ENCODE measurements around the gene TXNDC16.
"Not testable (repeated sequence)": the region's sequence is repeated elsewhere in the genome, so short reads cannot be mapped to it uniquely, and the experiment has no call there.

The TXNDC16 gene

DNA sequence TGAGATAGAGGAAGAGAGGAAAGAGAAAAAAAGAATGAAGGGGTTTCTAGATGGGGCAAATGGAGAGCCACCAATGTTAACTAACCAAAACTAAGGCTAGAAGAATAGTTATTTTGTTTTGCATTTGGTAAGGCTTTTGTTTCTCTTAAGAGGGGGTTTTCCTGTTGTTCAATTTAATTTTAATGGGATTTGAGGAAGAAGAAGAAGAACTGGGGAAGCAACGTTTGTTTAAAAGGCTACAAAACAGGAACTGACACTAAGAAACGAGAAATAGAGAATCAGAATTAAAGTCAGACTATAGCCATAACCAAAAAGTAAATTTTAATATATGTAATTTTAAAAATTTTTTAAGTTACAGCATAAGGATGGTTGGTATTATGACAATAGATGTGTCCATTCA lies 13.7 kb downstream of the TXNDC16 start:
- no peak for DNase-seq (ENCODE audit: low read depth)

DNA sequence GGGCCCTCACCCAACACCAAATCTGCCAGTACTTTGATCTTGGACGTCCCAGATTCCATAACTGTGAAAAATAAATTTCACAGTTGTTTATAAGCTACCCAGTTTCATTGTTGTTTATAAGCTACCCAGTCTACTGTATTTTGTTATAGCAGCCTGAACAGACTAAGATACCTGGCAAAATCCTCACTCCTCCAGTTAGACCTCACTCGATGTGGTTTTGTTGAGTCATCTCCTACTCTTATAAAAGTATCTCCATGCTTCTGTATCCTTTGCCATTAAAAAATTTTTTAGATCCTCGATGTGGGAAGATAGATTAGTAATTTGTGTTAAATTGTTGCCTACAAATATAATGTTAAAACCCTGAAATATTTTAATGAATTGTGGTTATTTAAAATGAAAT lies 16.0 kb downstream of the TXNDC16 start:
- DNase-seq (ENCODE audit: low read depth) = no peak

DNA sequence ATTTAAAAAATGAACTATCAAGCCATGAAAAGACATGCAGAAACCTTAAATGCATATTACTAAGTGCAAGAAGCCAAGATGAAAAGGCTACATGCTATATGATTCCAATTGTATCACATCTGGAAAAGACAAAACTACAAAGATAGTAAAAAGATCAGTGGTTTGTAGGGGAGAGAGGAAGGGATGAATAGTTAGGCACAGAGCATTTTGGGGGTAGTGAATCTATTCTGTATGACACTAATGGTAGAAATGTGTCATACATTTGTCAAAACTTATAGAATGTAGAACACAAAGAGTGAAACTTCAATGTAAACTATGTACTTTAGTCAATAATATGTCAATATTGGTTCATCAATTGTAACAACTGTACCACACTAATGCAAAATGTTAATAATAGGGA lies 20.8 kb downstream of the TXNDC16 start:
- no peak for DNase-seq (ENCODE audit: low read depth)

DNA sequence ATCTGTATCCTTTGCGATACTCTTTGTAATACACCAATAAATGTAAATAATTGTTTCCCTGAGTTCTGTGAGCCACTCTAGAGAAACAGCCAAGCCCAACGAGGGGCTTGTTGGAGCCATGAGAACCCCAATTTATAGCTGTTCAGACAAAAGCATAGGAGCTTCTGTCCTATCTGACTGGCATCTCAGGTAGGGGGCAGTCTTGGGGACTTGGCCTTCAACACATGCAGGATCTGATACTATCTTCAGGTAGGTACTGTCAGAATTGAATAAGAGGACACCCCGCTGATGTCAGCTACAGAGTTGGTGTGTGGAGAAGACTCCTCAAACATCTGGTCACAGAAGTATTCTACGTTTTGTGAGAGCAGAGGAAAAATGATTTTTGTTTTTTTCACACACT lies 25.3 kb downstream of the TXNDC16 start:
- DNase-seq (ENCODE audit: low read depth) = no peak

DNA sequence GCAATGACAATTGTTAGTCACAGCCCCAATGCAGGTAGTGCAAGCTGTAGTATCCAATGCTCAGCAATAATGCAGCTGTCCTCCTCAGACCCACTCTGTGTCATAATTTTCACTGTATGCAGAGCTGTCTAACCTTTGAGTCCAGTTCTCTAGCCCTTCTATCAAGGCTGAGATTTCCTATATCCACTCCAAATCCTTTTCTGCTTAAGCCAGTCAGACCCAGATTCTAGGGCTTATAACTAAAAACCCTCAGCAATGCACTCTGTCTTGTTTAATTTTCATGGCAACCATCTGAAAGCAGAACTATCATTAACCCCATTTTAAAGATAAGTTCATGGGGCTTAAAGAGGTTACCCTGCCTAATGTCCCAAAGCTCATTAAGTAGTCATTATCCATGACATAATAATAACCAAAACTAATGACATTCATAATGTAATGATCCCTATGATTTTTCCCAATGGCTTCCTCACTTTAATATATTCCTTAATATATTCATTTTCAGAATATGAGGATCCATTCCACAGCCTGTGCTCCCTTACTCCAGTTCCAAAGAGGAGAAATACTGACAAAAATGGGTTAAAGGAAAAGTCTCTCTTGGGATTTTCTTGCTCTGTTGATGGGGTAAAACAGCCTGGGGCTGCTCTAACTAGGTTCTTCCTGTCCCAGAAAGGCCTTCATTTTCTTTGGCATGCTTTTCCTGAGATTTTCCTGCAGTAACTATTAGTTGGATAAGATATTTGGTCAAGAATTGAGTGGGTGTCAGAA lies 29.5 kb downstream of the TXNDC16 start:
- no peak for DNase-seq (ENCODE audit: low read depth)

DNA sequence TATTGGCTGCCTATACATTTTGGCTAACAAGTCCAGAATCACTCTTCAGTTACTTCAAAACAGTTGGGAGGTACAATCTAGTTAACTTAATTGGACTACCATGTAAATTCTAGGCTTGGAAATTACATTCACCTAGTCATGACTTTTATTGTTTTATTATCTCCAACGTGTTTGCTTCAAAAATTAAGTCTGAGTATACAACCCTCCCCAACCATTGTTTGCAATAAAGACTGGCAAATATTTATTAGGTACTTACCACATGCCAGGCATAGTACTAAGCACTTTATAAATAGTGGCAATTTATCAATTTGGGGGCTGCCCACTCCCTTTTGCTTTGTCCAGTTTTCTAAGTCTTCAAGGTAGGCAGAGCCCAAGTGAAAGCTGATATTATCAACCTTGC lies 30.3 kb downstream of the TXNDC16 start:
- no peak for DNase-seq (ENCODE audit: low read depth)

DNA sequence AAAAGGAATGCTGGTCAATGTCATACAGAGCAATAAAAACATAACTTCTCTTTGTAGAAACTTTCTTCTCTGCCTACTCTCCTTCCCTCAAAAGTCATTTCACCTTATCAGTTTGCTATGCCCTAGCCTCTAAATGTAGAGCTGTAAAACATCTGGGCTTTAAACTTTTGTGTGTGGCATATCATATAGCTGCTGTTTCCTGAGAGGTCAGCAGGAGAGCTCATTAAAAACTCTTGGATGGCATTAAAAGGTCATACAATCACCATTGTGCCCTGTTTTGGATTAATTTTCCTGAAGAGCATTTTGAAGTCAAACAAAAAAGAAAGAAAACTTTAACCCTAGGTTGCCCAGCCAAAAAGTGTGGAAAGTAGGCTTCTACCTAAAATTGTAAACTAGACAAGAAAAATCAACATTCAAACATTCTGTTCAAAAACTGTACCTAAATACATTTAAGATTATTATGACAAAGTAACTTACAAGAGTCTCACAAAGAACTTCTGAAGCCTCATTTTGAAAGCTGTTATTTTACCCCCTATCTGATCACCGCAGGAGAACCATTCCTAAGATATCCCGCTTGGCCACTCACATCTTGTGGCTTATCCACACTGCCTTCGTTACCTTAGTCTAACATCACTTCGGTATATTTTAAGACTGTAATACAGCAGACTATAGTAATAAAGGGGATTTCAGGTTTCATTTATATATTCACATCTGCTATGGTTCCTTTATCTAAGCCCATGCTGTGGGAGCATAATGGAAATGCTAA lies 38.1 kb downstream of the TXNDC16 start:
- no peak for DNase-seq (ENCODE audit: low read depth)

DNA sequence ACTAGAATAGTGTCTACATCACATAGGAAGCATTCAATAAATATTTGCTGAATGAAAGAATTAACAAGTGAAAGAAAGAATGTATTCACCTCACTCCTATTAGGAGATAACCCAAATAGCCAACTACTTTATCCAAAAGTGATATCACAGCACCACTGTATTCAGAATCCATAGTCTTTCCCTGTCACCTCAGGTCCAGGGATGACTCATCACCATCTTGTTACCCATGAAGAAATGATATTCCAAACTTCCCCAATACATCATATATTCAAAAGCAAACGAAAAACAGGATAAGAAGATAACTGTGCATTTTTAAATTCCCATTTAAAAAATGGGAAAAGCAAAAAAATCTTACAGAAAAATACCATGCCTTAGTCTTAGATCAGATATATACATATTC lies 39.1 kb downstream of the TXNDC16 start:
- DNase-seq (ENCODE audit: low read depth) = no peak

DNA sequence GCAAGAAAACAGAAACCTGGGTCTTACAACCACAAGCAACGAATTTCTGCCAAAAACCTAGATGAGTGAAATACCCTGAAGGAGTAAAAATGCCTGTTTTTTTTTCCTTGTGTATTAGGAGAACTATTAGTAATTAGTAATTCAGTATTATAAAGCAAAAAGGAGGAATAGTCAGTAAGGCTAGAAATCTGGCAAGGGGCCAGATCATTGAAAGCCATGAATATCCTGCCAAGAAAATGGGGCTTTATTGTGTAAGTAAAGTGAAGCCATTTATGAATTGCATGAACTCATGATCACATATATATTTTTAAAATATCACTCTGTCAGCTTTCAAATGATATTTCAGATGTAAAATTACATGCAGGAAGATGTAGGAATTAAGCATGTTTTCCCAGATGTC lies 57.9 kb downstream of the TXNDC16 start:
- DNase-seq (ENCODE audit: low read depth) = no peak

DNA sequence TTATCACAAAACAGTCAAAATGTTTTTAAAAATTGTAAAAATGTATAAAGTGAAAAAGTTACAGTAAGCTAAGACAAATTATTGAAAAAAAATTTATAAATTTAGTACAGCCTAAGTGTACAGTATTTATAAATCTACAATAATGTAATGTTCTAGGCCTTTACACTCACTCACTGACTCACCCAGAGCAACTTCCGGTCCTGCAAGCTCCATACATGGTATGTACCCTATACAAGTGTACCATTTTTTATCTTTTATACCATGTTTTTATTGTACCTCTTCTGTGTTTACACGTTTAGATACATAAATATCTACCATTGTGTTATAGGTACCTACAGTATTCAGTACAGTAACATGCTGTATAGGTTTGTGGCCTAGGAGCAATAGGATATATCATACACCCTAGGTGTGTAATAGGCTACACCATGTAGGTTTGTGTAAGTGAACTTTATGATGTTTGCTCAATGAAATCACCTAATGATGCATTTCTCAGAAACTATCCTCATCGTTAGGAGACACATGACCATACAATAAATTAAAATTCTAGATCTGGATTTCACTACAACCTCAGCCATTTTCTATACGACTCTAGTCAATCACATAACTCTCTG lies 66.8 kb downstream of the TXNDC16 start:
- DNase-seq (ENCODE audit: low read depth) = no peak

DNA sequence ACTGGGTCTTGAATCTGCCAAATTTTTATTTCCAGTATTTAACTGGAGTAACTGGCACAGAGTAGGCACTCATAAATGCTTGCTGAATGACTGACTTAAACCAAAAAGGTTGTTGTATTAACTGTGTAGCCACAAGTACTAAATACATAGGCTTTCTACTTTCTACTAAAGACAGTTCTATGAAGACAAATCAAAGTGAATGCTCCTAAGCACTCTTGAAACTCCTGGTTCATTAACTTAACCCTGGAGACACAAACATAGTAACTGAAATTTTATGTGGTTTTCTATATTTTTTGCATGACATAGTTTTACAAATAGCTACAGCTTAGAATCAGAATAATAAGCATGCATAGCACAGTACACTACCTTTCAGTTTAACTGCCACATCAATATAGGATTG lies 70.4 kb downstream of the TXNDC16 start:
- no peak for DNase-seq (ENCODE audit: low read depth)

DNA sequence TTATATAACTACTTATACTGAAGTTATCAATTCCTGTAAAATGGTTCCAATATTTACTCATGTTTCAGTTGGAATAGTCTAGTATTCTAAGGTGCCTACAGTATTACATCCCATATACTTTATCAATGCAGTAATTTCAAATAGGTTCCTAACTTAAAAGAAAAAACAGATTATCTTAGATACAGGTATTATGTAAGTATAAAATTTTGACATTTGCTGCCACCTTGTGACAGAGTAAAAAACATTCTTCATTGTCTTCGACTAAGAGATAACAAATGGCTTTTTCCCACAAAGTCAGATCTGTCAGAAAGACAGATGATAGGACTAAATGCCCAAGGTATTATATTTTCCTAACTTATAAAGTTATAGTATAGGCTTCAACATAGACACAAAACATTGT lies 78.7 kb downstream of the TXNDC16 start:
- DNase-seq (ENCODE audit: low read depth) = no peak

DNA sequence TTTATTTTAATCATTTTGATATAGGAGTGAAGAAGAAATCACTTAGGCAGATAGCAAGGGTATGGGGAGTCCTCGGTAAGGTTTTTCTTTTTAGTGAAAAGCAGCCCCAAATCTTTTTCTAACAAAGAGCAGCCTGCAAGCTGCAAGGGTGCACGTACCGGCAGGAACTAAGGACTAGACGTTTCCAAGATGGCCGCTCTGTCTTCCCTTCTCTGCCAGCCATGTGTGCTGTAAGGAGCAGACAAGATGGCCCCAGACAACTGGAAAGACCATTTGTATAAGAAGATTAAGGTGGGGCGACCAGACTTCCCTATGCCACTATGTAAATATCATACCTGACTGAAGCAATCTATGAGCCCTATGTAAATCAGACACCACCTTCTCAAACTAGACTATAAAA lies 79.6 kb downstream of the TXNDC16 start:
- no peak for DNase-seq (ENCODE audit: low read depth)

DNA sequence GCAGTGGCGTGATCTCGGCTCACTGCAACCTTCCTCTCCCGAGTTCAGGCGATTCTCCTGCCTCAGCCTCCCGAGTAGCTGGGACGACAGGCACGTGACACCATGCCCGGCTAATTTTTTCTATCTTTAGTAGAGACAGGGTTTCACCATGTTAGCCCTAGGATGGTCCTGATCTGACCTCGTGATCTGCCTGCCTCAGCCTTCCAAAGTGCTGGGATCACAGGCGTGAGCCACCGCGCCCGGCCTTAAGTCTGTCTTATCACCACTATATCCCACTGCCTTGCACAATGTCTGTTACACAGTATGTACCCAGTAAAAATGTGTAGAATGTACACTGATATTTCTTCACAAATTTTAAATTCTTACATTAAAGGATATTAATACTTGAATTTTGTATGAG lies 80.1 kb downstream of the TXNDC16 start:
- not testable (repeated sequence) for DNase-seq (ENCODE audit: low read depth)

DNA sequence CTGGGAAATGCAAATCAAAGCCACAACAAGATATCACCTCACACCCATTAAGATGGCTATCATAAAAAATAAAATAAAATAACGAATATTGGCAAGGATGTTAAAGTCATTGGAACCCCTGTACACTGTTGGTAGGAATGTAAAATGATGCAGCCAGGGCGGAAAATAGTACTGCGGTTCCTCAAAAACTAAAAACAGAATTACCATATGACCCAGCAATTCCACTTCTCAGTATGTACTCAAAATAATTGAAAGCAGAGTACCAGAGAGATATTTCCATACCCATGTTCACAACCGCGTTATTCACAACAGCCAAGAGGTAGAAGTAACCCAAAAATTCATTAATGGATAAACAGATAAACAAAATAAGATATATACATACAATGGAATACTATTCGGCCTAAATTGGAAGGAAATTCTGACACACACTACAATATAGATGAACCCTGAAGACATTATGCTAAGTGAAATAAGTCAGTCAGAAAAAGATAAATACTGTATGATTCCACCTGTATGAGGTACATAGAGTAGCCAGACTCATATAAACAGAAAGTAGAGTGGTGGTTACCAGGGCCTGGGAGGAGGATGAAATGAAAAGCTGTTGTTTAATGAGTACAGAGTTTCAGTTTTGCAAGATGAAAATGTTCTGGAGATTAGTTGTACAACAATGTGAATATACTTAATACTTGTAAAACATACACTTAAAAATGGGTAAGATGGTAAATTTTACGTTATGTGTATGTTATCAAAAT lies 84.6 kb downstream of the TXNDC16 start:
- DNase-seq (ENCODE audit: low read depth) = no peak

DNA sequence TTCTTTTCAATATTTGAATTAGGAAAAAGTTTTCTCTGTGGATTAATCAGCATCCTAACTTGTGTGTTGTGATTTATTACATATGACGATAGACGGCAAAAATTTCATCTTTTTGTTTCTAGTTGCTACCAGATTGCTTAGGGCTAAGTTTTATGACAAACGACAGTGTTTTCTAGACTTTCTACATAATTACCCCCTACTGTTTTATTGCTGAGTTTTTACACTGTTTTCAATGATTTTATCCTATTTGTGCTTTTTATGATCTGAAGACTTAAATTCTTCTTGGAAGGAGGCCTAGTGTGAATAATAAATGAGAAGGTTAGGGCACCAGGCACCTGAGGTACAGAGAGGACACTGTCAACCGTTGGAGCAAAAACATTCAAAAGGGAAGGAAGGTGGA lies 88.1 kb downstream of the TXNDC16 start:
- DNase-seq (ENCODE audit: low read depth) = no peak

DNA sequence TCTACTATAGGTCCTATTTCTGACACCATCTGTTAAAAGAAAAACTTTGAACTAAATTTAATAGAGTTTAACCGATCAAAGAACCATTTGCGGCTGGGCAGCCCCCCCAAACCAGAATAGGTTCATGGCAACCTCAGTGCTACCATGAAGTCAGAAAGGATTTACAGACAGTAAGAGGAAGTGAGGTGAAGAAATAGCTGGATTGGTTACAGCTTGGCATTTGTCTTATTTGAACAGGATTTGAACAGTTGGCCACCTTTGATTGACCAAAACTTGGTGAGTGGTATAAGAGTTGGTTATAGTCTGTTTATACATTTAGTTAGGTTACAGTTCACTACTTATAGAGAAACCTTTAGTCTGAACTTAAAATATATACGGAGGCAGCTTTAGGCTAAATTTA lies 88.9 kb downstream of the TXNDC16 start:
- DNase-seq (ENCODE audit: low read depth) = no peak

DNA sequence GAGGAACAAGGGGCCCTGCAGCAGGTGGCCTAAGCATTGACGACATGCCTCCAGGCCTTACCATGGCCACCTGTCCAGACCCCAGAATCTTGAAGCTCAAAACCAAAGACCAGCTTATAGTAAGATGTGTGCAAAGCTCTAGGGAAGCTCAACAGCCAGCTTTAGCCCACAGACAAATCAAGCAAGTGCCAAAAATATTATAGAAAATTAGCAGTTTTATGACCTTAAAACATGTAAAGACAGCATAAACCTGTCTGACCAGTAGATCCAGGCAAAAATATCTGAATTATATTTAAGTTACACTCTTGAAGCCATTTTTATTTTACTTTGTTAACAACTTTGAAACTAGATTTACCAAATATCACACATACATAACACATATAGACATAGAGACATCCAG lies 90.6 kb downstream of the TXNDC16 start:
- DNase-seq (ENCODE audit: low read depth) = no peak

DNA sequence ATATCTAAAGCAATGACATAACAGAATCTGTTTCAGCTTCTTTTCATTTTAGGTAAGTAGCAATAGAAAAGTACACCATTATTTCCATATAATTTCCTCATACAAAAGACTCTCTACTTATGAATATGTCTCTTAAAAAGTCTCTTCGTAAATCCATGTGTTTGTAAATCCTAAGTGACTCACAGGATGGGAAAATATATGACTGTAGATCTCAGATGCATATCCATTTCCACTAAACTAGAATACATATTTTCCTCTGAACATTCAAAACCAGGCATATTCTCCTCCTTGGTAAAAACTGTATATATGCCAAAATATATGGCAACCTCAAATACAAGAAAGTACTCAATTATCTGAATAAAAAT lies 93.6 kb downstream of the TXNDC16 start:
- DNase-seq (ENCODE audit: low read depth) = no peak

DNA sequence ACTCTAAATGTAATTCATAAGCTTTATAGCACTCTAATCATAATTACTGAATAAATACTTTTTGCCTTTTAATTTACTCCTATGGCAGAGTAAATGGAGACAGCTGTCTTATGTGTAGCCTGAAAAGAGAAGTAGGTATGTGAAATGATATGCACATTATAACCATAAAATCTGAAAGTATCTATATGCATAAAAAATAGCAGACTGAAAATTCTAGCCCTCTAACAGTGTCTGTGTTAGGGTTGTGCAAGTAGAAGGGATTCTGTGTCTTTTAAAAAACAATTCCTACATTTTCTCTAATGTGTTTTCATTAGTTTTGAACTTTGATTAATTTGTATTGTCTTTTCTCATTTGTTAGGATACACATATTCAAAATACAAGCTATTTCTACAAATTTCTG lies 94.9 kb downstream of the TXNDC16 start:
- no peak for DNase-seq (ENCODE audit: low read depth)

DNA sequence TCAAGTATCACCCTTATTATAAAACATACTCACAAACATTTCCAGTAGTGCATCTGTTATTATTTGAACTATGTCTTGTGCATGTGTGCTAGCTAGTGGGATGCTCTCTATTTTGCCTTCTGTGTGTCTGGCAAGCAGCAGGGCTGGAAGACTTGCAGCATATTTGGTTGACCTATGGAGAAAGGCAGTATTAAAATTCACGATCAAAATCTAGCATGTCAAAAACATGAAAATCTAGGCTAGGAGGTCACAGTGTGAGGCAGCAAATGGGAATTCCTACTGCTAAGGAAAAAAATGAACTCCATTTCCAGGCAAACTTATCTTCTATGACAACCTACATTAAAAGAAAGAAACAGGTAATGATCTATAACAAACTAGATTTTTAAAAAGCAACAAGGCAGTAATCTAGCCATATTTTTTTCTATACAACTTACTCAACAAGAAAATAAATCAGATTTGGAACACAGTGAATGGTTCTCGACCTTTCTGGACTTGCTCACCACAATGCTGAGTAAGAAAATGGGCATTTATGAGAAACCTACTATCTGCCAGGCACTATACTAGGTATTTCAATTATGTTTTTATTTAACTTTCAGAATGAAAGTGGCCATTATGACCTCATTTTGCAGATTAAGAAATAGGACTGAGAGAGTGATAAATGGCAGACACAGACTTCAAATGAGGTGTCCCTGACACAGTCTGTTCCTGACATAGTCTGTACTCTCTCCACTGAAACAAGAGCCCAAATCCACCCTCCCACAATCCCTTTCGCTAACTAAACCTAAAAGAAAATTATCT lies 96.8 kb downstream of the TXNDC16 start:
- no peak for DNase-seq (ENCODE audit: low read depth)

DNA sequence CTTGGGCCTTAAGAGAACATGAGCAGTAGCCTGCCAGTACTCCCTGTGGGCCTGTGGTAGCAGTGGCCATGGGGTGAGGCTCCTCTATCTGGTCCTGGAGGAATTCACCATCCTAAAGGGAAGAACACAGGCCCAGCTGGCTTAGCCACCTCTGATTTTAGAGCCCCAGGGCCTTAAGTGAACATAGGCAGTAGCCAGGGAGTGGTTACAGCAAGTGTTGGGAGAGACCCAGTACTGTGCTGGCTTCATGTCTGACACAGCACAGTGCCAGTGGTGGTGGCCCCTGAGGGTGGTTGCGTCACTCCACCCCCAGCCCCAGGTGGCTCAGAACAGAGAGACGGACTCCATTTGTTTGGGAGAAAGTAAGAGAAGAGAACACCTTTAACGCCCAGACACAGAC lies 105.1 kb downstream of the TXNDC16 start:
- DNase-seq (ENCODE audit: low read depth) = no peak
